NCI-H2196 (cell line): ENCODE results near the gene NTM.

Source experiments
- DNase-seq: peaks from one replicate; lab custom pipeline; 2025; ENCODE audit not compliant: unreplicated experiment; lab: John Stamatoyannopoulos, UW

The NTM gene

DNA sequence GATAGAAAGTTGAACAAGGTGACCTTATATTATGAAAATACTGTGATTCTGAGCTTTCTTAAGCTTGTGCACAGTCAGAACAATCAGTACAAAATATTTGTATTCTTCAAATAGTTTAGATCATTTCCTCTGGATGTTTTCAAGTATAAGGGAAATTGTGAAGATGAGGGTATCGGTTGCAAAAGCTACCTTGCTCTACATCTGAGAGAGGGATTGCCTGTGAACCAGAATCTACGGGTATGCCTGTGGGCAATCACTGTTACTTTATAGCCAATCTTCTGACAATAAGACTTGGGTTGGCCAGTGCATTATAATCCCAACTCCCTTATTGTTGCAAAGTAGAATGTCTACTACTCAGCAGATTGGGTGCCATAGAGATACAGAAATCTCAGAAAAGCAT, 90.5 kb downstream of the NTM start:
- no peak for DNase-seq

DNA sequence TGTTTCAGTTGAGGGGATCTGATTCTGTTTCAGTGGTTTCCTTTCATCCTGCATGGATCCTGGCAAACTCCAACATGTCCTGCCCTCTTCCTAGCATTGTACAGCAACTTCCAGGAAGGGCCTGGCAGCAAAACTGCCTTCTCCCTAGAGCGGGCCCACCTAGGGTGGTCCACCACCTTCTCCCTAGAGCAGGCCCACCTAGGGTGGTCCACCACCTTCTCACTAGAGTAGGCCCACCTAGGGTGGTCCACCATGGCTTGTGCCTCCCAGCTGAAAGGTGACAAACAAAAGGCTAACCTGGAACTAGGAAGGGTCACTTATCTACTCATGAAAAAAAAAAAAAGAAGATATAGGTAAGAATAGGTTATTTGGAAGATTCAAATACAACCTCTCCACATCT, 92.2 kb downstream of the NTM start:
- DNase-seq: no peak

- DNase-seq: no peak
Observed at GRCh38 chr11:131463162-131463561, 92.7 kb downstream of the NTM start.

DNA sequence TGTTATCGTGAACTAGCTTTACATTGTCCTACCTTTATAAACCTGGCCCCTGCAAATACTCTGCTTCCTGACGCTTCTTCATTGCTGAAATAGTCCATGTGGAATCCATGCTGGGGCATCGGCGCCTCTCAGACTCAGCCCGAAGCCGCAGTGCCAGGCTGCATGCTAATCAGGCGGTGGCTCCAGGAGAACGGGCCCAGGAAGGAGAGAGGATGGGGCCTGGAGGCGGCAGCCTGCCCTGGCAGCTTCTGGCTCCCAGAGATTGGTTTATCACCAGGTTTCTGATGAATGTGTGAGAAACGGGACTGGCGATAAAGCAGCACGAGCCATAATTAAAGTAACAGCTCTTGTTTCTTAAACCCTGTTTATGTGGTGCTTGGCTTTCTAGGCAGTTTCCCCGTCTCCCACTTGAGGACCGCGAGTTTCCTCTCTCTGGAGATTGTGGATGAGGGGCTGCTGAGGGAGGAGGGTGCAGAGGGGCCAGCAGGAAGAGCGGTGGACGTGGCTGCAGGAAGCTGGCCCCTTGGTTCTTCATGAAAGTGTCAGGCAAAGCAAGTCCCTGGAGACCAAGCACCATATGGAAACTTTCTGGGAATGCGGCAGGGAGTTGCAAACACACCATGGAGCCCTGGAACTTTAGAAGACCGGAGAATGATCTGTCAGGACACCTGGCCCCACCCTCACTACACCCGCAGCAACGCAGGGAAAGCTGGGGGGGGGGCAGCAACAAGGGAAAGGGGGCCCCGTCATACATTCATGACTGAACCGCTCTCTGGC, 93.4 kb downstream of the NTM start:
- no peak for DNase-seq

DNA sequence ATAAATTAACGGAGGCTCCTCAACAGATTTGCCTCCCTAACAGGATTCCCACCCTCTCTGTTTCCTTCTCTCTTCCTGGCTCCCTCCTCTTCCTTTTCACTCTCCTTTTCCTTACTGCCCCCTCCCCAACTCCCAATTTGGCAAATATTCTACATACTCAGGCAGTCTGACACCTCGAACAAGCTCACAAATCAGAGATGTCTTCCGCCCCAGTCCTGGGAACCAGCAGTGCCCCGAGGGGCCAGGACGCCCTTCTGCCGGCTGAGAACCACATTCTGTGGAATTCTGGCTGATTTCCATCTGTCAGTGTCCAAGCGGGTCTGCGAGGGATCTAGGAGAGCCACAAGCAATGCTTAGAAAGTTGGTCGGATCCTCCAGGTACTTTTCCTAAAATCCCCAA, 94.0 kb downstream of the NTM start:
- DNase-seq: no peak

DNA sequence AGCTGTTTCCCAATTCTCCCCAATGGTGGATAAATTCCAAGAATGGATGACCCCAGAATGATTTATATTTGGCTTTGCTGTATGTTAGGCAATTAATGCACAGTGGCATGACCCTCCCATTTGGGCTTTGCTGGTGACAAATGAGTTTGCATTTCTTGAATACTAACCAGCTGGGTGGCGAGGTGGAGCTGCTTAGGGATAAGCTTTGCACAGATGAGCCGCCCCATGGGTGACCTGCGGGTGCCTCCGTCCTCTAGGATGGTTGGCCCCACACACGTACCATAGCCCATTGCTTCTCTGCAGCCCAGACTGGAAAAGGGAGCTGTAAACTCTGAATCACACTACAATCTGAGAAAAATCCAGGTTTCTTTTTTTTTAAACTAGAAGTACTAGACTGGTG, 94.6 kb downstream of the NTM start:
- no peak for DNase-seq

- DNase-seq: no peak
Observed at GRCh38 chr11:131465746-131466145, 95.3 kb downstream of the NTM start.

GRCh38 chr11:131467645-131468394, 97.4 kb downstream of the NTM start:
- DNase-seq: no peak

DNA sequence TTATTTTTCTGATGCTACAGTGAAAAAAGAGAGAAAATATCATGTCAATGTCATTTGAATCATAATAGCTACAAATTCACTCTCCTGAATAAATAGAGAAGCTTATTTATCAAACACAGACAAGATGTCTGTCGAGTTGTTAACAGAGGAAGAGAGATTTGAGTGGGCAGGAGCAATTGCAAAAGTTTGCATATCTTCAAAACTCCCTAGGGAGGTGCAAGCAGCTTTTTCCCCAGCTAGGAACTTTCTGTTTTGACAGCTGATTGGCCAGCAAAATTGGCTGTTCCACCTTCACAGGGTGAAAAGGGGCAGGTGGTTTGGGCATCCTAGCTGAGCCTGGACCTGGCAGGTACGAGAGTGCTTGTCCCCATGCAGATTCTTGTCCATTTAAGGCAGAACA, 98.2 kb downstream of the NTM start:
- no peak for DNase-seq

DNA sequence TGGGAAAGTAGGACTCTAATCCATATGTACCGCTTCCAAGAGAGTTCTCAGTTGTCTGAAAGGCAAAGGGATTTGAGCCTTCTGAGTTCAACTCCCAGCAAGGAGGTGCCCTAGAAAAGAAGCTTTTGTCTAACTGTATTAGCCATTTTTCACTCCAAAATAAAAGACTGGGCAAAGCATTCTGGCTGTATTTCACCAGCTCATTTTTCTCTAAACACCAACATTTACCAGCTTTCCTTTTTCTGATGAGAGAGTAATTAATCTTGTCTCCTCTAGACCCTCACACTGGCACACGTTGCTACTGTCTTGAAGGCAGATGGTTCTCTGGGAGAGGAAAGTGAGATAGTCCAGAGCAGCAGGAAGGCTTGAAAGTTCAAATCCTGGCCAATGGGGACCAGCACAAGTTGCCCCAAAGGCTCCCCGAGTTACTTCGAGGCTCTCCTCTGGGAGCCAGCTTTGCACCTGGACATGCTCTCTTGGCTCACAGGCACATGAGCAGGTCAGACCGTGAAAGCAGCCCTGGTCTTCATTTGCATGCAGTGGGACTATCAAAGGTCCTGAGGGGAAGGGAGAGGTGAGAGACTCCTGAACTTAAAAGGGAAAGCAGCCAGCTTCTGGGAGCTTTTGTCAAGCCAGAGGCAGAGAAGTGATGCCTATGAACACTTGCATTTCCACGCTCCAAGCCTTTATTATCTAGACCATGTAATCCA, 100.0 kb downstream of the NTM start:
- DNase-seq: no peak

DNA sequence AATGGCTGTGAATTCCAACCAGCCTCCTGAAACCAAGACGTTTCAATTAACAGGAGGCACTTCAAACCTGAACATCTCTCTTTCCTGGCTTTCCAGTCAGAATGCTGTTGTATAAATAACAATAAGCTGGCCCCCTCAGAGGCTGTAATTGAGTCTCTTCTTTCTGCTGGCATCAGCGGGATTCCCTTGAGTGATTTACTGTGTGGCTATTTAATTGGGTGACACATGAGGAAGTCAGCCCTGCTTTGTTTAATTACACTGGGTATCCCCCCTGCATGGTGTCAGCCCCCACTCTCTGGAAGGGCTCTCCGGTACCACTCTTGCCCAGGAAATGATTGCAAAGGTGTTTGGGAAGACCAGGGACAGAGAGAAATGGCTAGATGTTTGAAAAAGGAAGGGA, 101.6 kb downstream of the NTM start:
- no peak for DNase-seq

GRCh38 chr11:131474947-131475346, 104.5 kb downstream of the NTM start:
- no peak for DNase-seq

DNA sequence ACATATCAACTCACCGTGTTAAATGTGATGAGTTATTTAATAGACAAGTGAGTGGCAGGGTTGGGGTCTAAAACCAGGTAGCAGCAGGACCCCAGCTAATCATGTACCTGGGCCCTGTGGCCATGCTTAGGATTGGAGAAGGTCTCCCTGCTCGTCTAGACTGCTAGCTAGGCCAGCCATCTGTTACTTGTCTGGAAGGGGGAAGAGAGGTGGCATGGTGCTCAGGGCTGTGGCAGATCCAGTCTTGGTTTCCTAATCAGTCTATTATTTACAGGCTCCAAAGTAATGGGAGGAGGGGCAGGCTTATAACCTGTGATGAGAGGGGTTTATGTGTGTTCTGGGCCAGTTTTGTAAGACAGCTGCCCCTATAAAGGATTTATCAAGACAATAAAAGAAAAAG, 105.9 kb downstream of the NTM start:
- no peak for DNase-seq

- DNase-seq: no peak
Observed at GRCh38 chr11:131478341-131478740, 107.9 kb downstream of the NTM start.

GRCh38 chr11:131481303-131481702, 110.9 kb downstream of the NTM start:
- DNase-seq: no peak

DNA sequence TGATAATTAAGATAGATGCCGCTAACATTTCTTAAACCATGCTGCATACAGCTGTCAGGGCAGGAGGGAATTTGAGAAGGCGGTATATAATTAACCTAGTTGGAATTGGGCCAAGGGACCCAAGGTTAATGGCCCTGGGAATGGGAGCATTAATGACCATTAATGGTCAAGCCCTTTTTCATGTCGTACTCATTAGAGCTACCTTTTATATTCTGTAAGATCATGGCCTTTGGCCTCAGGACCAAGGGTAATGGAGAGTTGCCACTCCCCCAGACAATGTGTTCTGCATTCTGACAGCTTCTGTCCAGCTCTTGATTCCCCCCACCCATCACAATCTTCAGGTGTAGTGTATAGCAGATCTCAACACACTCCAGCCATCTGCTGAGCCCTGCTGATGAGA, 111.6 kb downstream of the NTM start:
- DNase-seq: no peak

GRCh38 chr11:131483453-131483852, 113.0 kb downstream of the NTM start:
- DNase-seq: no peak

- no peak for DNase-seq
Observed at GRCh38 chr11:131483877-131484276, 113.5 kb downstream of the NTM start.

DNA sequence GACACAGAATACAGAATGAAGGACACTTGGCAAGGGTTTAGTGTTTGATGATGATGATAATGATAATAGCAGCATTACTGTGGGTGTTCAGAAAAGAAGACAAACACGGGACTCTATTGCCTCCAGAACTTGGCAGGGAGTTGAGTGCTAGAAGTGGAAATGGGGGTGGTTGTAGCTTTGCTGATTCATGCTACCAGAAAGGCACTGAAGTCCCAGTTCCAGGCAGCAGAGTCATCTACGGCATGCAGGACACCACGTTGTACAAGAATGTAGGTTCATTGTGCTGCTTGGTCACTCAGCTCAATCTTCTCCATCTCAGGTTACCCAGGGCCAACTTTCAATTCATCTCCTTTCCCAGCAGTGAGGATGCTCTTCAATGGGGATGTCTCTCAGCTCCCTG, 115.7 kb downstream of the NTM start:
- no peak for DNase-seq

GRCh38 chr11:131486937-131487635, 116.7 kb downstream of the NTM start:
- no peak for DNase-seq

DNA sequence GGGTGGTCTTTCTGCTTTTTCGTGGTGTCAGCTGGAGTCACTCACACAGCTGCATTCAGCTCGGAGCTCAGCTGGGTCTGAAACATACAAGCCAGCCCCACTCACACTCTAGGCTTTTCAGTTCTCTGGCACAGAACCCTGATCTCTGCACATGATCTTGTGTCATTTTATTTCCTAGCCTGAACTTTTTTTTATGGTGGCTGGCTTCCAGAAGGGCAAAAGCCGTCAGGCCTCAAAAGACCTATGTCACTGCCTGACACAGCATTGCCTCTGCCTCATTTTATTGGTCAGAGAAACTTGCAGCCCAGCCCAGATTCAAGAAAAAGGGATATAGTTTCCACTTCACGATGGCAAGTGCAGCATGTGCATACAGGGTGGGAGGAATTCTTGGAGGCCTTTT, 117.8 kb downstream of the NTM start:
- no peak for DNase-seq
